ENCODE data around the gene ARRB2. TPM values are rescaled to one million over a fixed set of nuclear protein-coding genes. Genes with fewer than 3 reads are reported as not detected.

Gene ARRB2
- total RNA-seq, 4 donors from 2014 or later, result 18.7 to 33.6 (median 28.5) TPM

- Histone ChIP-seq H3K36me3 (peaks cover 0 to 11% of the 10 kb centered on the region in 2 donors), H3K27ac (peak overlapping the region in 1 of 4 donors; percentile 56), H3K4me1 (peaks cover 0 to 24% (median 0%) of the 10 kb centered on the region in 3 donors), H3K4me3 (no peak overlapping the region), H3K27me3 (no peaks in the 10 kb centered on the region), H3K9me3 (no peaks in the 10 kb centered on the region)
- WGBS, 2 donors (ENCODE audit: low coverage in 1 of 2), result 61 to 69% methylated on average over 2 to 4 of the region's 6 CpGs
- TF ChIP-seq POLR2AphosphoS5 (IDR thresholded peaks at IDR 0.05) (no peak), CTCF (IDR thresholded peaks at IDR 0.05) (peak in 1 of 4 experiments; percentile 16)
- no peak for ATAC-seq
Observed at GRCh38 chr17:4733073-4733531, 22.7 kb downstream of the ARRB2 start.

GRCh38 chr17:4734857-4735475, 24.5 kb downstream of the ARRB2 start:
- ATAC-seq, result no peak
- 84% methylated on average over 5 of the region's 8 CpGs; no CpG with 5 or more reads in 1 of the 2 donors for WGBS, 2 donors (ENCODE audit: low coverage in 1 of 2)
- no peak for TF ChIP-seq CTCF (IDR thresholded peaks at IDR 0.05)
- Histone ChIP-seq H3K9me3 (no peaks in the 10 kb centered on the region), H3K27ac (no peak overlapping the region), H3K4me1 (peaks cover 0 to 38% (median 2%) of the 10 kb centered on the region in 3 donors), H3K4me3 (no peak overlapping the region), H3K36me3 (peaks cover 0 to 11% of the 10 kb centered on the region in 2 donors), H3K27me3 (no peaks in the 10 kb centered on the region)

GRCh38 chr17:4735876-4736651, 25.6 kb downstream of the ARRB2 start:
- H3K4me1 ChIP-seq, result peaks cover 0 to 34% (median 2%) of the 10 kb centered on the region in 3 donors
- TF ChIP-seq POLR2AphosphoS5 (IDR thresholded peaks at IDR 0.05) (no peak), CTCF (IDR thresholded peaks at IDR 0.05) (no peak), POLR2A (IDR thresholded peaks at IDR 0.05) (no peak), EP300 (IDR thresholded peaks at IDR 0.05) (no peak)
- no peak for ATAC-seq
- WGBS, 2 donors (ENCODE audit: low coverage in 1 of 2), result 65 to 69% methylated on average over 6 to 9 of the region's 9 CpGs
- H3K4me3 ChIP-seq, result no peak overlapping the region
- peaks cover 0 to 11% of the 10 kb centered on the region in 2 donors for H3K36me3 ChIP-seq
- H3K27me3 ChIP-seq, result no peaks in the 10 kb centered on the region
- H3K9me3 ChIP-seq, result no peaks in the 10 kb centered on the region
- no peak overlapping the region for H3K27ac ChIP-seq

GRCh38 chr17:4738136-4739121, 28.0 kb downstream of the ARRB2 start:
- H3K27ac ChIP-seq, result peak overlapping the region in 2 of 4 donors; percentile 78 to 80
- WGBS, 2 donors (ENCODE audit: low coverage in 1 of 2), result 19 to 41% methylated on average over 24 to 26 of the region's 41 CpGs
- peak overlapping the region; percentile 76 to 89 for H3K4me3 ChIP-seq
- no peak for ATAC-seq
- H3K36me3 ChIP-seq, result peaks cover 0 to 5% of the 10 kb centered on the region in 2 donors
- H3K27me3 ChIP-seq, result peaks cover 3% of the 10 kb centered on the region
- peaks cover 0 to 18% (median 2%) of the 10 kb centered on the region in 3 donors for H3K4me1 ChIP-seq
- TF ChIP-seq POLR2A (IDR thresholded peaks at IDR 0.05) (no peak), EP300 (IDR thresholded peaks at IDR 0.05) (no peak), CTCF (IDR thresholded peaks at IDR 0.05) (no peak), POLR2AphosphoS5 (IDR thresholded peaks at IDR 0.05) (no peak)
- H3K9me3 ChIP-seq, result no peaks in the 10 kb centered on the region
